Colonic mucosa (tissue), 4 donors: ENCODE results near the gene VMP1. TPM values are rescaled to one million over a fixed set of nuclear protein-coding genes. Genes with fewer than 3 reads are reported as not detected.
A peak's percentile ranks its signal among the peaks of the same experiment; 100 is the strongest.
"Not testable (repeated sequence)": the region's sequence is repeated elsewhere in the genome, so short reads cannot be mapped to it uniquely, and the experiment has no call there.

Source experiments
- DNase-seq: peaks from one replicate; pipeline ENCODE4 v3.0.0-alpha.2; 2020
- H3K27ac ChIP-seq: fragments of 200-600 bp; one replicate; pipeline ENCODE4 v1.8.0; 2021
- H3K27me3 ChIP-seq: fragments of 200-600 bp; one replicate; pipeline ENCODE4 v1.8.0; 2021
- H3K36me3 ChIP-seq: fragments of 200-600 bp; one replicate; pipeline ENCODE4 v1.8.0; 2021
- H3K4me1 ChIP-seq: fragments of 200-600 bp; one replicate; pipeline ENCODE4 v1.8.0; 2021; ENCODE audit warnings: mild to moderate bottlenecking
- H3K4me3 ChIP-seq: fragments of 200-600 bp; one replicate; pipeline ENCODE4 v1.8.0; 2021
- H3K9ac ChIP-seq, 2 donors: one replicate each; pipeline ENCODE4 v1.7.0; 2013; ENCODE audit warnings: control low read depth in 2 of 2, low read depth in 2 of 2, low read length in 2 of 2
- H3K9me3 ChIP-seq: fragments of 200-600 bp; one replicate; pipeline ENCODE4 v1.8.0; 2021
- CTCF ChIP-seq: fragments of 200-600 bp; IDR thresholded peaks from one replicate; pipeline ENCODE4 v1.8.0; 2022; ENCODE audit warnings: antibody characterized with exemption, mild to moderate bottlenecking
- intact Hi-C: fragments of 100-400 bp; cut with DNase I; formaldehyde crosslinking; loops from one replicate; pipeline ENCODE4 v1.14.1; 2022
- total RNA-seq, 2 donors: library from RNA; stranded (reverse); fragmentation: NEBNext Ultra II Directional in 1 of 2; extraction: Animal tissue kit (Norgen Biotek cat#: 25700) in 1 of 2; gene quantifications; one replicate each; pipeline ENCODE4 v1.2.1, GENCODE V29; 2021
- donor health status: healthy.
- donor health status: DM: no; HTN: no; CAD: no.
- donor health status: DM: no; HTN: no; CAD: no.

The VMP1 gene
- total RNA-seq, 2 donors from 2014 or later, result 186 to 291 TPM

DNA sequence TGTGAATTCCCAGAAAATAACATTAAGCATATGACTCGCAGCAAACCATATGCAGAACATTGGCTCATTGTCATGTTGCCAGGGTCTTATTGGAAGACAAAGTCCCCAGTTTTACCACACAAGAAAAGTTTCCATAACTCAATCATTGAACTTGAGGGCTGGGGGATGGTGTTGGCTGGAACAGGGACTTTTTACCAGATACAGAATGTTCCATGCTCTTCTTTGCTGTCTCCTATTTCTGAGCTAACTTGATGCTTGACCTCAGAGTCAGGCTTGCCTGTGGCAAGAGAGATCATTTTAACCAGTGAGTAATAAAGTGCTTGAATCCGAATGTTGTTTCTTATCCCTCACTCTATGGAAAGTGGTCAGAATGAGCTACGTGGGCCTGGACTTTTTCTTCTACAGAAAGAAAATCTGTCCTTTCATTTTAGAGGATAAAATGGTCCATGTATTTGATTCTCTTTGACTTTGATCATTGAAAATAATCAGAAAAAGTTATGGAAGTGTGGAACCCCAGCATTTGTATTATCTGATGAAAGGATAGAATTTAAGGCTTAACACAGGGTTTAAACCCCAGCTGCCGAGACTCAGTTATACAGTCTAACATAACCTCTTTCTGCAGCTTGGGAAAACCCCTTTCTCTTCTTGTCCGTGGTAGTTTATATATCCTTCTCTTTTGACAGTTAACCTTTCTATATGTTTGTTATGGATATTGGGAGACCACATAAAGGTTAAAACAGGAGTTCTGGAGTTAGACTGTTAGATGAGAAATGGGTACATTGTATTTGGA, 118.3 kb downstream of the VMP1 start:
- H3K36me3 ChIP-seq, result no peaks in the 10 kb centered on the region
- H3K9ac ChIP-seq, result no peak overlapping the region
- H3K4me3 ChIP-seq, result no peak overlapping the region
- H3K9me3 ChIP-seq, result no peaks in the 10 kb centered on the region
- peak overlapping the region; percentile 94 for H3K27ac ChIP-seq
- H3K27me3 ChIP-seq, result no peaks in the 10 kb centered on the region
- intact Hi-C loops, result loop anchor here (5.0 kb wide), 1 partner anchor 38 kb away; no protein-coding TSS in a partner anchor
- DNase-seq, result no peak
- H3K4me1 ChIP-seq, result peaks cover 6% of the 10 kb centered on the region
- no peak for TF ChIP-seq CTCF

DNA sequence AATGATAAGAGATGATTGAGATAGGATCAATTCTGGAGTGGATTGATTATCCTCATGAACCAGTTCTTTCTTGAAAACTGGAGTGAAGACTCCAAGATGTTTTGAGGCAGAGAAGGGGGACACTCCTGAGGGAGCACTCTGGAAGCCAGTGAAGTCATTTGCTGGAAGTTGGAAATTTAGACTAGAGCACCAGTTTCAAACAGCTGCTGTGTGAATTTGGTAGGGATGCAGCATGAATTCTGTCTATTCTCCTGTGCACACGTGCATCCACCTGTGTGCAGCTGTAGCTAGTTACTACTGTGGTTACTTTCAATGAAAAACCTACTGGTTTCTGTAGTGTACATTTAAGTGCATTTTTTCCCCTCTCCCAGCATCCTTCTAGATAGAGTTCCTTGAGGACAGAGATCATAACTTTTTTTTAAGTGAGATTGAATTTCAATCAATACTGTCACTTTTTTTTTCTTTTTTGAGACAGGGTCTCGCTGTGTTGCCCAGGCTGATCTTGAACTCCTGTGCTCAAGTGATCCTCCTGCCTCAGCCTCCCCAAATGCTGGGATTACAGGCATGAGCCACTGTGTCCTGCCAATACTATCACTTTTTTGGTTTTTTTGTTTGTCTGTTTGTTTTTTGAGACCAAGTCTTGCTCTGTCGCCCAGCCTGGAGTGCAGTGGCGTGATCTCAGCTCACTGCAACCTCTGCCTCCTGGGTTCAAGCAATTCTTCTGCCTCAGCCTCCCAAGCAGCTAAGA, 119.4 kb downstream of the VMP1 start:
- H3K9ac ChIP-seq, result peak overlapping the region in 1 of 2 donors; percentile 9
- intact Hi-C loops, result loop anchor here (5.0 kb wide), 1 partner anchor 40 kb away; no protein-coding TSS in a partner anchor
- H3K36me3 ChIP-seq, result no peaks in the 10 kb centered on the region
- H3K27ac ChIP-seq, result peak overlapping the region; percentile 94
- peaks cover 12% of the 10 kb centered on the region for H3K4me1 ChIP-seq
- no peak for TF ChIP-seq CTCF
- H3K4me3 ChIP-seq, result no peak overlapping the region
- no peaks in the 10 kb centered on the region for H3K9me3 ChIP-seq
- DNase-seq, result no peak
- H3K27me3 ChIP-seq, result no peaks in the 10 kb centered on the region

DNA sequence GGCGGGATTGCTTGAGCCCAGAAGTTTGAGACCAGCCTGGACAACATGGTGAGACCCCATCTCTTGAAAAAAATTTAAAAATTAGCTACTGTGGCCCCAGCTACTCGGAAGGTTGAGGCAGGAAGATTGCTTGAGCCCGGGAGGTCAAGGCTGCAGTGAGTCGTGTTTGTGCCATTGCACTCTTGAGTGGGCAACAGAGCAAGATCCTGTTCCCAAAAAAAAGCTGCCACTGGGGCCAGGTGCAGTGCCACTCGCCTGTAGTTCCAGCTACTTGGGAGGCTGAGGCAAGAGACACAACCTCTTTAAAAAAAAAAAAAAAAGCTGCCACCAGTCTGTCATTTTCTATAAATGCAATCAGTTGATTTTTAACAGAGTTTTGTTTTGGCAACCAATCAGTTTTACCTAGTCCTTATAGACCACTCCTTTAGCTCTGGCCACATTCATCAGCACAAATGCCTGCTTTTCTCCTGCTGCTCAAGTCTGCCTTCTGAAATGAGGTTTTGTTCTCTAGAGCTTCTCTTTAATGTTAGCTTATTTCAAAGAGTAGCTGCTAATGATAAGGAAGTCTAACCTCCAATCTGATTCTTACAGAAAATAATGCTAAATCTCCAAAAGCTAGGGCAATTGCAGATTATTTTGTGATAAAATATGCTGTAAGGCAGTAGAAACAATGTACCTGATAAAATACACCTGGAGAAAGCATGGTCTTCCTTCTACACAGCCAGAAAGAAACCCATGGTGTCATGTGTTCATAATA, 120.4 kb downstream of the VMP1 start:
- intact Hi-C loops, result loop anchor here (5.0 kb wide), 1 partner anchor 41 kb away; no protein-coding TSS in a partner anchor
- Histone ChIP-seq H3K4me3 (no peak overlapping the region), H3K4me1 (peaks cover 12% of the 10 kb centered on the region), H3K36me3 (no peaks in the 10 kb centered on the region), H3K27me3 (no peaks in the 10 kb centered on the region), H3K9me3 (no peaks in the 10 kb centered on the region), H3K9ac (peak overlapping the region in 1 of 2 donors; percentile 78), H3K27ac (peak overlapping the region; percentile 94)
- DNase-seq, result no peak
- TF ChIP-seq CTCF, result no peak

DNA sequence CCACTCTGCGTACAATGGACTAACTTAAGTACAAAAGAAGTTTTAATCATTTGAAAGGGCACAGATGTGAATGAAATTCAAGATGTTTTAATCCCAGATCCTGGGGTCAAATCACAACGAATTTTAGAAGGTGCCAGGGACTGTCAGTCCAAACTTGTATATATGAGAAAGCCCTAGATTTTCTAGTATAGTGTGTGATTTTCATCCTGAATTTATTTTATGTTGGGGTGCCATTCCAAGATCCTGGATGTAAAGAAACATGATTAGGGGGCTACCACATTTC, 121.0 kb downstream of the VMP1 start:
- DNase-seq, result no peak
- TF ChIP-seq CTCF, result no peak
- H3K27me3 ChIP-seq, result no peaks in the 10 kb centered on the region
- no peak overlapping the region for H3K4me3 ChIP-seq
- H3K9ac ChIP-seq, result peak overlapping the region in 1 of 2 donors; percentile 78
- intact Hi-C loops, result loop anchor here (5.0 kb wide), 1 partner anchor 41 kb away; no protein-coding TSS in a partner anchor
- peaks cover 12% of the 10 kb centered on the region for H3K4me1 ChIP-seq
- no peaks in the 10 kb centered on the region for H3K9me3 ChIP-seq
- no peaks in the 10 kb centered on the region for H3K36me3 ChIP-seq
- H3K27ac ChIP-seq, result peak overlapping the region; percentile 94

- not testable (repeated sequence) for H3K27me3 ChIP-seq, H3K9me3 ChIP-seq, DNase-seq, H3K36me3 ChIP-seq
- Histone ChIP-seq H3K27ac (peak overlapping the region; percentile 94), H3K9ac (peak overlapping the region in 1 of 2 donors; percentile 78), H3K4me3 (peak overlapping the region; percentile 7), H3K4me1 (peaks cover 12% of the 10 kb centered on the region)
- intact Hi-C loops, result loop anchor here (5.0 kb wide), 1 partner anchor 42 kb away; no protein-coding TSS in a partner anchor
Measured at GRCh38 chr17:59828819-59829216, 121.4 kb downstream of the VMP1 start.
